Central memory CD8-positive, alpha-beta T cell (primary cell): ENCODE results near the gene EIPR1.

Experiments used
- ATAC-seq: fragments of 150-1000 bp; cut with Tn5 transposase; replicated peaks from 2 replicates; pipeline ENCODE4 v1.10.0; 2022; ENCODE audit warnings: mild to moderate bottlenecking, moderate FRiP score, moderate number of reproducible peaks; ENCODE audit not compliant: poor library complexity, severe bottlenecking; ENCODE audit errors: extremely low read depth
- DNase-seq, 2 donors: peaks; one replicate each; pipeline ENCODE4 v3.0.0; 2021; ENCODE audit warnings: low spot score in 2 of 2
- H3K27ac Mint-ChIP-seq: one replicate; pipeline ENCODE4 v1.8.0; 2022; ENCODE audit warnings: low read depth, mild to moderate bottlenecking, moderate library complexity, mixed read lengths
- H3K27me3 Mint-ChIP-seq: one replicate; pipeline ENCODE4 v1.8.0; 2022; ENCODE audit warnings: mixed read lengths
- H3K36me3 Mint-ChIP-seq: one replicate; pipeline ENCODE4 v1.8.0; 2022; ENCODE audit warnings: mild to moderate bottlenecking, moderate library complexity, mixed read lengths; ENCODE audit not compliant: insufficient read depth
- H3K4me1 Mint-ChIP-seq: one replicate; pipeline ENCODE4 v1.8.0; 2022; ENCODE audit warnings: mixed read lengths
- H3K4me3 Mint-ChIP-seq: one replicate; pipeline ENCODE4 v1.8.0; 2022; ENCODE audit warnings: mild to moderate bottlenecking, moderate library complexity, mixed read lengths
- H3K9me3 Mint-ChIP-seq: one replicate; pipeline ENCODE4 v1.8.0; 2022; ENCODE audit warnings: mixed read lengths

Gene EIPR1

GRCh38 chr2:3324036-3324386 is 53.6 kb downstream of the EIPR1 start:
- no peak for ATAC-seq
- H3K4me1 Mint-ChIP-seq = peaks cover 14% of the 10 kb centered on the region
- H3K9me3 Mint-ChIP-seq = no peaks in the 10 kb centered on the region
- DNase-seq = no peak
- peaks cover 11% of the 10 kb centered on the region for H3K36me3 Mint-ChIP-seq
- H3K27ac Mint-ChIP-seq = no peak overlapping the region
- no peaks in the 10 kb centered on the region for H3K27me3 Mint-ChIP-seq
- H3K4me3 Mint-ChIP-seq = no peak overlapping the region

GRCh38 chr2:3323360-3324035 is 54.1 kb downstream of the EIPR1 start:
- peaks cover 11% of the 10 kb centered on the region for H3K36me3 Mint-ChIP-seq
- no peak overlapping the region for H3K27ac Mint-ChIP-seq
- no peak for ATAC-seq
- no peak for DNase-seq
- H3K27me3 Mint-ChIP-seq = no peaks in the 10 kb centered on the region
- no peaks in the 10 kb centered on the region for H3K9me3 Mint-ChIP-seq
- H3K4me3 Mint-ChIP-seq = no peak overlapping the region
- peaks cover 13% of the 10 kb centered on the region for H3K4me1 Mint-ChIP-seq

GRCh38 chr2:3322311-3322970 is 55.2 kb downstream of the EIPR1 start:
- no peak overlapping the region for H3K27ac Mint-ChIP-seq
- H3K4me1 Mint-ChIP-seq = peaks cover 13% of the 10 kb centered on the region
- H3K27me3 Mint-ChIP-seq = no peaks in the 10 kb centered on the region
- no peak overlapping the region for H3K4me3 Mint-ChIP-seq
- H3K36me3 Mint-ChIP-seq = peaks cover 10% of the 10 kb centered on the region
- DNase-seq = no peak
- no peak for ATAC-seq
- no peaks in the 10 kb centered on the region for H3K9me3 Mint-ChIP-seq

GRCh38 chr2:3321825-3322224 is 55.8 kb downstream of the EIPR1 start:
- H3K27me3 Mint-ChIP-seq = no peaks in the 10 kb centered on the region
- H3K9me3 Mint-ChIP-seq = no peaks in the 10 kb centered on the region
- no peak for DNase-seq
- peaks cover 14% of the 10 kb centered on the region for H3K4me1 Mint-ChIP-seq
- H3K4me3 Mint-ChIP-seq = no peak overlapping the region
- H3K27ac Mint-ChIP-seq = no peak overlapping the region
- peaks cover 8% of the 10 kb centered on the region for H3K36me3 Mint-ChIP-seq
- ATAC-seq = no peak

GRCh38 chr2:3320910-3321605 is 56.6 kb downstream of the EIPR1 start:
- peaks cover 14% of the 10 kb centered on the region for H3K4me1 Mint-ChIP-seq
- ATAC-seq (no peak), DNase-seq (no peak)
- H3K27ac Mint-ChIP-seq = no peak overlapping the region
- no peaks in the 10 kb centered on the region for H3K27me3 Mint-ChIP-seq
- H3K4me3 Mint-ChIP-seq = no peak overlapping the region
- peaks cover 8% of the 10 kb centered on the region for H3K36me3 Mint-ChIP-seq
- no peaks in the 10 kb centered on the region for H3K9me3 Mint-ChIP-seq

- H3K27me3 Mint-ChIP-seq = no peaks in the 10 kb centered on the region
- H3K27ac Mint-ChIP-seq = no peak overlapping the region
- no peaks in the 10 kb centered on the region for H3K9me3 Mint-ChIP-seq
- peaks cover 9% of the 10 kb centered on the region for H3K4me1 Mint-ChIP-seq
- DNase-seq (no peak), ATAC-seq (no peak)
- H3K36me3 Mint-ChIP-seq = peaks cover 7% of the 10 kb centered on the region
- no peak overlapping the region for H3K4me3 Mint-ChIP-seq
Measured at GRCh38 chr2:3319745-3320566, 57.7 kb downstream of the EIPR1 start.

- H3K36me3 Mint-ChIP-seq = peaks cover 5% of the 10 kb centered on the region
- H3K27ac Mint-ChIP-seq = no peak overlapping the region
- H3K4me3 Mint-ChIP-seq = no peak overlapping the region
- ATAC-seq = no peak
- H3K9me3 Mint-ChIP-seq = no peaks in the 10 kb centered on the region
- DNase-seq = no peak
- H3K27me3 Mint-ChIP-seq = no peaks in the 10 kb centered on the region
- H3K4me1 Mint-ChIP-seq = peaks cover 16% of the 10 kb centered on the region
Measured at GRCh38 chr2:3319134-3319533, 58.5 kb downstream of the EIPR1 start.

GRCh38 chr2:3317871-3318590 is 59.6 kb downstream of the EIPR1 start:
- Mint-ChIP-seq H3K4me1 (peaks cover 26% of the 10 kb centered on the region), H3K4me3 (no peak overlapping the region), H3K9me3 (no peaks in the 10 kb centered on the region), H3K27me3 (no peaks in the 10 kb centered on the region), H3K36me3 (peaks cover 5% of the 10 kb centered on the region), H3K27ac (no peak overlapping the region)
- no peak for ATAC-seq
- DNase-seq = no peak

- no peak for ATAC-seq
- H3K4me3 Mint-ChIP-seq = no peak overlapping the region
- DNase-seq = no peak
- no peak overlapping the region for H3K27ac Mint-ChIP-seq
- H3K4me1 Mint-ChIP-seq = peaks cover 34% of the 10 kb centered on the region
- H3K36me3 Mint-ChIP-seq = peaks cover 7% of the 10 kb centered on the region
- no peaks in the 10 kb centered on the region for H3K27me3 Mint-ChIP-seq
- H3K9me3 Mint-ChIP-seq = no peaks in the 10 kb centered on the region
Measured at GRCh38 chr2:3317277-3317685, 60.3 kb downstream of the EIPR1 start.

- H3K27ac Mint-ChIP-seq = peak overlapping the region; percentile 21
- DNase-seq (no peak), ATAC-seq (no peak)
- no peaks in the 10 kb centered on the region for H3K27me3 Mint-ChIP-seq
- no peaks in the 10 kb centered on the region for H3K9me3 Mint-ChIP-seq
- peaks cover 36% of the 10 kb centered on the region for H3K4me1 Mint-ChIP-seq
- peaks cover 5% of the 10 kb centered on the region for H3K36me3 Mint-ChIP-seq
- no peak overlapping the region for H3K4me3 Mint-ChIP-seq
Measured at GRCh38 chr2:3316456-3317276, 61.0 kb downstream of the EIPR1 start.

- Mint-ChIP-seq H3K9me3 (no peaks in the 10 kb centered on the region), H3K27ac (peak overlapping the region; percentile 67), H3K4me1 (peaks cover 36% of the 10 kb centered on the region), H3K4me3 (no peak overlapping the region), H3K36me3 (peaks cover 1% of the 10 kb centered on the region), H3K27me3 (no peaks in the 10 kb centered on the region)
- DNase-seq (no peak), ATAC-seq (no peak)
Measured at GRCh38 chr2:3314626-3315025, 63.0 kb downstream of the EIPR1 start.
